Natural killer cell (primary cell): ENCODE results near the gene SLC41A3. TPM values are rescaled to one million over a fixed set of nuclear protein-coding genes. Genes with fewer than 3 reads are reported as not detected.

ENCODE experiments used
- ATAC-seq, 3 donors: fragments of 150-1000 bp in 2 of 3; fragments of 200-7000 bp in 1 of 3; cut with Tn5 transposase; 1 replicate in 1 of 3; 2 replicates in 2 of 3; pipeline ENCODE4 v1.10.0; 2021; ENCODE audit warnings: mild to moderate bottlenecking in 2 of 3, moderate library complexity in 2 of 3
- DNase-seq, 2 donors: peaks; one replicate each; pipeline versions ENCODE4 v3.0.0 to v3.0.0-alpha.2; 2013 to 2021; ENCODE audit warnings: mixed read lengths in 1 of 2
- H3K27ac ChIP-seq: one replicate; pipeline ENCODE4 v1.5.1; 2013; ENCODE audit warnings: mild to moderate bottlenecking, low read length
- H3K27me3 ChIP-seq: one replicate; pipeline ENCODE4 v1.6.1; 2013; ENCODE audit warnings: low read length; ENCODE audit not compliant: control insufficient read depth, insufficient read depth
- H3K36me3 ChIP-seq: one replicate; pipeline ENCODE4 v1.6.1; 2013; ENCODE audit warnings: low read length; ENCODE audit not compliant: control insufficient read depth, insufficient read depth
- H3K4me1 ChIP-seq: one replicate; pipeline ENCODE4 v1.6.1; 2013; ENCODE audit warnings: low read length; ENCODE audit not compliant: control insufficient read depth, insufficient read depth
- H3K4me3 ChIP-seq: one replicate; pipeline ENCODE4 v1.5.1; 2013; ENCODE audit warnings: low read length
- H3K9me3 ChIP-seq: one replicate; pipeline ENCODE4 v1.6.1; 2013; ENCODE audit warnings: low read length; ENCODE audit not compliant: control insufficient read depth, insufficient read depth
- H3K27ac Mint-ChIP-seq, 2 donors: one replicate each; pipeline ENCODE4 v1.8.0; 2022; ENCODE audit warnings: mild to moderate bottlenecking in 2 of 2, mixed read lengths in 2 of 2, moderate library complexity in 1 of 2
- H3K27me3 Mint-ChIP-seq, 2 donors: one replicate each; pipeline ENCODE4 v1.8.0; 2022; ENCODE audit warnings: low read depth in 2 of 2, mixed read lengths in 2 of 2
- H3K36me3 Mint-ChIP-seq: one replicate; pipeline ENCODE4 v1.8.0; 2022; ENCODE audit warnings: mixed read lengths
- H3K4me1 Mint-ChIP-seq, 2 donors: one replicate each; pipeline ENCODE4 v1.8.0; 2022; ENCODE audit warnings: mixed read lengths in 2 of 2
- H3K4me3 Mint-ChIP-seq: one replicate; pipeline ENCODE4 v1.8.0; 2022; ENCODE audit warnings: mild to moderate bottlenecking, moderate library complexity, mixed read lengths
- H3K9me3 Mint-ChIP-seq, 2 donors: one replicate each; pipeline ENCODE4 v1.8.0; 2022; ENCODE audit warnings: mixed read lengths in 2 of 2
- CTCF ChIP-seq: fragments of 200-600 bp; IDR thresholded peaks from one replicate; pipeline ENCODE4 v1.8.0; 2022; ENCODE audit warnings: antibody characterized with exemption
- WGBS: methylation state at CpG from one replicate; pipeline ENCODE4 v1.1.7; 2013; ENCODE audit warnings: missing lambda C conversion rate; ENCODE audit not compliant: insufficient coverage; 5-methylcytosine and 5-hydroxymethylcytosine counted together
- intact Hi-C: fragments of 100-400 bp; cut with micrococcal nuclease; formaldehyde crosslinking; loops from one replicate; pipeline ENCODE4 v1.14.2; 2022
- total RNA-seq, 4 donors: library from RNA; stranded (reverse); fragments of 120-200 nt in 1 of 4; gene quantifications; one replicate each; pipeline versions ENCODE4 v1.2.3 to v1.2.4, GENCODE V29; 2013 to 2022

SLC41A3 gene
- total RNA-seq, 3 donors from 2014 or later (not counting 1 experiment from before 2014, with no cell fraction given): 24.2 to 29.6 (median 27.1) TPM

- no peak for DNase-seq
- TF ChIP-seq CTCF: no peak
- Mint-ChIP-seq H3K27ac (no peak overlapping the region), H3K4me3 (no peak overlapping the region), H3K27me3 (no peaks in the 10 kb centered on the region), H3K36me3 (no peaks in the 10 kb centered on the region), H3K9me3 (no peaks in the 10 kb centered on the region), H3K4me1 (peaks cover 22 to 36% of the 10 kb centered on the region in 2 donors)
- Histone ChIP-seq H3K9me3 (no peaks in the 10 kb centered on the region), H3K27me3 (no peaks in the 10 kb centered on the region), H3K4me1 (peaks cover 11% of the 10 kb centered on the region), H3K27ac (no peak overlapping the region), H3K36me3 (no peaks in the 10 kb centered on the region), H3K4me3 (no peak overlapping the region)
- intact Hi-C loops: no loop called here
- 97% methylated on average over 10 of the region's 10 CpGs for WGBS
- ATAC-seq: no peak
Observed at GRCh38 chr3:126050626-126051025, 33.3 kb downstream of the SLC41A3 start.

- no peak overlapping the region for H3K27ac ChIP-seq
- TF ChIP-seq CTCF: no peak
- no peak for DNase-seq
- 90% methylated on average over 3 of the region's 3 CpGs for WGBS
- intact Hi-C loops: no loop called here
- no peak for ATAC-seq
- no peak overlapping the region for H3K27ac Mint-ChIP-seq
- H3K4me1 ChIP-seq: peaks cover 11% of the 10 kb centered on the region
- no peaks in the 10 kb centered on the region for H3K36me3 Mint-ChIP-seq
- H3K4me3 ChIP-seq: no peak overlapping the region
- no peaks in the 10 kb centered on the region for H3K27me3 Mint-ChIP-seq
- H3K4me3 Mint-ChIP-seq: no peak overlapping the region
- H3K27me3 ChIP-seq: no peaks in the 10 kb centered on the region
- peaks cover 22 to 36% of the 10 kb centered on the region in 2 donors for H3K4me1 Mint-ChIP-seq
- no peaks in the 10 kb centered on the region for H3K9me3 ChIP-seq
- H3K36me3 ChIP-seq: no peaks in the 10 kb centered on the region
- no peaks in the 10 kb centered on the region for H3K9me3 Mint-ChIP-seq
Observed at GRCh38 chr3:126050050-126050392, 33.9 kb downstream of the SLC41A3 start.

GRCh38 chr3:126049289-126050049, 34.5 kb downstream of the SLC41A3 start:
- Histone ChIP-seq H3K27me3 (no peaks in the 10 kb centered on the region), H3K9me3 (no peaks in the 10 kb centered on the region), H3K4me3 (no peak overlapping the region), H3K4me1 (peaks cover 11% of the 10 kb centered on the region), H3K36me3 (no peaks in the 10 kb centered on the region), H3K27ac (no peak overlapping the region)
- ATAC-seq (no peak), DNase-seq (no peak)
- Mint-ChIP-seq H3K27ac (no peak overlapping the region), H3K36me3 (no peaks in the 10 kb centered on the region), H3K9me3 (no peaks in the 10 kb centered on the region), H3K4me1 (peaks cover 22 to 31% of the 10 kb centered on the region in 2 donors), H3K27me3 (no peaks in the 10 kb centered on the region), H3K4me3 (no peak overlapping the region)
- TF ChIP-seq CTCF: no peak
- WGBS: 88% methylated on average over 3 of the region's 5 CpGs
- intact Hi-C loops: no loop called here

- H3K36me3 Mint-ChIP-seq: peaks cover 28% of the 10 kb centered on the region
- H3K4me1 Mint-ChIP-seq: peaks cover 0 to 12% of the 10 kb centered on the region in 2 donors
- peaks cover 13% of the 10 kb centered on the region for H3K9me3 ChIP-seq
- H3K4me3 Mint-ChIP-seq: no peak overlapping the region
- WGBS: 94% methylated on average over 4 of the region's 4 CpGs
- no peaks in the 10 kb centered on the region for H3K36me3 ChIP-seq
- H3K4me3 ChIP-seq: no peak overlapping the region
- peaks cover 0 to 7% of the 10 kb centered on the region in 2 donors for H3K9me3 Mint-ChIP-seq
- no peak overlapping the region for H3K27ac Mint-ChIP-seq
- no peak for TF ChIP-seq CTCF
- ATAC-seq (no peak), DNase-seq (no peak)
- no peaks in the 10 kb centered on the region for H3K27me3 Mint-ChIP-seq
- H3K27me3 ChIP-seq: no peaks in the 10 kb centered on the region
- intact Hi-C loops: no loop called here
- H3K4me1 ChIP-seq: no peaks in the 10 kb centered on the region
- H3K27ac ChIP-seq: no peak overlapping the region
Observed at GRCh38 chr3:126040386-126040785, 43.5 kb downstream of the SLC41A3 start.
